Calu3 (cell line): ENCODE results near the gene MYL3. TPM values are rescaled to one million over a fixed set of nuclear protein-coding genes. Genes with fewer than 3 reads are reported as not detected.

Experiments used
- BruUV-seq: library from RNA; stranded (reverse); fragments of 400-500 nt; replicated peaks from 2 replicates; lab custom pipeline; 2021; lab: Mats Ljungman, UMichigan
- CTCF ChIA-PET: fragments of 300-600 bp; sonication (Branson Sonifier 250); formaldehyde crosslinking; loops from one replicate; lab custom pipeline; 2022; ENCODE audit warnings: antibody characterized with exemption; lab: Charles Lee
- DNase-seq: peaks from one replicate; pipeline ENCODE4 v3.0.0; 2022
- H3K27ac Mint-ChIP-seq: one replicate; pipeline ENCODE4 v1.8.0; 2022; ENCODE audit warnings: mixed read lengths; ENCODE audit not compliant: unreplicated experiment
- H3K27me3 Mint-ChIP-seq: one replicate; pipeline ENCODE4 v1.8.0; 2022; ENCODE audit warnings: mixed read lengths; ENCODE audit not compliant: unreplicated experiment
- H3K36me3 Mint-ChIP-seq: one replicate; pipeline ENCODE4 v1.8.0; 2022; ENCODE audit warnings: mild to moderate bottlenecking, moderate library complexity, mixed read lengths; ENCODE audit not compliant: insufficient read depth, unreplicated experiment
- H3K4me1 Mint-ChIP-seq: one replicate; pipeline ENCODE4 v1.8.0; 2022; ENCODE audit warnings: mild to moderate bottlenecking, low read depth, mixed read lengths; ENCODE audit not compliant: unreplicated experiment
- H3K4me3 Mint-ChIP-seq: one replicate; pipeline ENCODE4 v1.8.0; 2022; ENCODE audit warnings: mild to moderate bottlenecking, low read depth, moderate library complexity, mixed read lengths; ENCODE audit not compliant: unreplicated experiment
- H3K9me3 Mint-ChIP-seq: one replicate; pipeline ENCODE4 v1.8.0; 2022; ENCODE audit warnings: low read depth, mixed read lengths; ENCODE audit not compliant: unreplicated experiment
- CTCF ChIP-seq: fragments of 200-600 bp; IDR thresholded peaks from one replicate; pipeline ENCODE4 v1.8.0; 2022; ENCODE audit warnings: antibody characterized with exemption; ENCODE audit not compliant: unreplicated experiment
- intact Hi-C: fragments of 100-400 bp; cut with micrococcal nuclease; formaldehyde crosslinking; loops from one replicate; pipeline ENCODE4 v1.10.0; 2022; ENCODE audit not compliant: unreplicated experiment
- total RNA-seq: library from RNA; stranded (reverse); gene quantifications from 2 replicates; pipeline ENCODE4 v1.2.3, GENCODE V29; 2022

Gene MYL3
- total RNA-seq, 1 experiment from 2014 or later: not detected

- Mint-ChIP-seq H3K4me1 (no peaks in the 10 kb centered on the region), H3K27ac (no peak overlapping the region), H3K9me3 (no peaks in the 10 kb centered on the region), H3K36me3 (peaks cover 8% of the 10 kb centered on the region), H3K27me3 (peaks cover 46% of the 10 kb centered on the region), H3K4me3 (no peak overlapping the region)
- intact Hi-C loops: no loop called here
- no peak for TF ChIP-seq CTCF
- CTCF ChIA-PET: interaction anchor here (0.6 to 0.7 kb wide), 3 partner anchors 31 to 179 kb away, joined by 3 read pairs; no protein-coding TSS in a partner anchor
- DNase-seq: no peak
- no TSS peak for BruUV-seq
These were observed 15.5 kb downstream of the MYL3 start for GRCh38 chr3:46847744-46848143.

GRCh38 chr3:46846624-46847542 is 16.4 kb downstream of the MYL3 start:
- Mint-ChIP-seq H3K27ac (no peak overlapping the region), H3K9me3 (no peaks in the 10 kb centered on the region), H3K27me3 (peaks cover 42% of the 10 kb centered on the region), H3K36me3 (peaks cover 8% of the 10 kb centered on the region), H3K4me3 (peak overlapping the region; percentile 65), H3K4me1 (no peaks in the 10 kb centered on the region)
- no peak for DNase-seq
- no peak for TF ChIP-seq CTCF
- BruUV-seq: no TSS peak
- intact Hi-C loops: no loop called here
- CTCF ChIA-PET: interaction anchor here (0.7 to 1.2 kb wide), 3 partner anchors 52 to 179 kb away, joined by 3 to 4 read pairs (median 3); no protein-coding TSS in a partner anchor

- Mint-ChIP-seq H3K27ac (no peak overlapping the region), H3K9me3 (peaks cover 3% of the 10 kb centered on the region), H3K4me1 (no peaks in the 10 kb centered on the region), H3K4me3 (peak overlapping the region; percentile 65), H3K27me3 (peaks cover 33% of the 10 kb centered on the region), H3K36me3 (peaks cover 8% of the 10 kb centered on the region)
- DNase-seq: peak; percentile 74
- BruUV-seq: no TSS peak
- CTCF ChIA-PET: interaction anchor here (0.6 to 1.2 kb wide), 4 partner anchors 52 to 751 kb away, joined by 3 to 4 read pairs (median 4); no protein-coding TSS in a partner anchor
- TF ChIP-seq CTCF: no peak
- intact Hi-C loops: no loop called here
These were observed 17.2 kb downstream of the MYL3 start for GRCh38 chr3:46845860-46846623.

GRCh38 chr3:46845397-46845859 is 17.8 kb downstream of the MYL3 start:
- DNase-seq: no peak
- Mint-ChIP-seq H3K27ac (no peak overlapping the region), H3K27me3 (peaks cover 29% of the 10 kb centered on the region), H3K9me3 (peaks cover 3% of the 10 kb centered on the region), H3K4me1 (no peaks in the 10 kb centered on the region), H3K36me3 (peaks cover 8% of the 10 kb centered on the region), H3K4me3 (peak overlapping the region; percentile 65)
- no TSS peak for BruUV-seq
- intact Hi-C loops: no loop called here
- no peak for TF ChIP-seq CTCF
- CTCF ChIA-PET: interaction anchor here (0.6 to 1.2 kb wide), 4 partner anchors 53 to 752 kb away, joined by 3 to 4 read pairs (median 4); no protein-coding TSS in a partner anchor
